Mesenchymal stem cell (in vitro differentiated cells and primary cell): ENCODE measurements around the gene ZIK1.

Source experiments
- DNase-seq: peaks from one replicate; pipeline ENCODE4 v3.0.0-alpha.2; 2013
- H2AFZ ChIP-seq: one replicate; pipeline ENCODE4 v1.6.1; 2013; ENCODE audit warnings: low read depth, mild to moderate bottlenecking, control low read depth, inconsistent platforms, low read length, moderate library complexity
- H2AK5ac ChIP-seq: 2 replicates; pipeline ENCODE4 v1.6.1; 2013; ENCODE audit warnings: low read length, moderate library complexity, mild to moderate bottlenecking, inconsistent platforms; ENCODE audit not compliant: severe bottlenecking
- H2BK120ac ChIP-seq: one replicate; pipeline ENCODE4 v1.6.1; 2013; ENCODE audit warnings: low read depth, mild to moderate bottlenecking, inconsistent platforms, low read length, moderate library complexity
- H2BK12ac ChIP-seq, 2 experiments: one replicate each; pipeline ENCODE4 v1.6.1; 2013; ENCODE audit warnings: inconsistent platforms in 2 of 2, low read length in 2 of 2, mild to moderate bottlenecking in 2 of 2, moderate library complexity in 2 of 2, control low read depth in 1 of 2
- H2BK15ac ChIP-seq: one replicate; pipeline ENCODE4 v1.6.1; 2013; ENCODE audit warnings: mild to moderate bottlenecking, low read depth, inconsistent platforms; ENCODE audit not compliant: poor library complexity, severe bottlenecking
- H2BK5ac ChIP-seq: 2 replicates; pipeline ENCODE4 v1.6.1; 2013; ENCODE audit warnings: low read depth, mild to moderate bottlenecking, low read length, control low read depth, inconsistent platforms; ENCODE audit not compliant: poor library complexity, severe bottlenecking
- H3K14ac ChIP-seq, 2 experiments: one replicate each; pipeline ENCODE4 v1.6.1; 2013; ENCODE audit warnings: inconsistent platforms in 2 of 2, low read length in 2 of 2, control low read depth in 1 of 2, mild to moderate bottlenecking in 1 of 2, moderate library complexity in 1 of 2
- H3K18ac ChIP-seq, 2 experiments: one replicate each; pipeline ENCODE4 v1.6.1; 2013; ENCODE audit warnings: inconsistent platforms in 2 of 2, low read length in 2 of 2, control low read depth in 1 of 2, low read depth in 1 of 2, mild to moderate bottlenecking in 1 of 2
- H3K23ac ChIP-seq, 2 experiments: one replicate each; pipeline ENCODE4 v1.6.1; 2013; ENCODE audit warnings: inconsistent platforms in 2 of 2, low read length in 2 of 2, mild to moderate bottlenecking in 2 of 2, moderate library complexity in 2 of 2, control low read depth in 1 of 2
- H3K27ac ChIP-seq: 2 replicates; pipeline ENCODE4 v1.5.1; 2013; ENCODE audit warnings: mild to moderate bottlenecking, moderate library complexity, low read length, control low read depth, inconsistent platforms; ENCODE audit not compliant: poor library complexity, severe bottlenecking
- H3K27me3 ChIP-seq, 2 experiments: 2 replicates each; pipeline versions ENCODE4 v1.6.1 to v1.7.0; 2013; ENCODE audit warnings: low read length in 2 of 2, mild to moderate bottlenecking in 2 of 2, moderate library complexity in 2 of 2, control low read depth in 1 of 2, inconsistent platforms in 1 of 2; ENCODE audit not compliant: control insufficient read depth in 1 of 2, insufficient read depth in 1 of 2
- H3K36me3 ChIP-seq, 2 experiments: 2 replicates each; pipeline versions ENCODE4 v1.6.1 to v1.7.0; 2013; ENCODE audit warnings: low read length in 2 of 2, control low read depth in 1 of 2, inconsistent platforms in 1 of 2, low read depth in 1 of 2, mild to moderate bottlenecking in 1 of 2; ENCODE audit not compliant: insufficient read depth in 2 of 2, control insufficient read depth in 1 of 2
- H3K4ac ChIP-seq, 2 experiments: one replicate each; pipeline ENCODE4 v1.6.1; 2013; ENCODE audit warnings: inconsistent platforms in 2 of 2, low read length in 2 of 2, mild to moderate bottlenecking in 2 of 2, moderate library complexity in 2 of 2, control low read depth in 1 of 2, low read depth in 1 of 2
- H3K4me1 ChIP-seq: 2 replicates; pipeline ENCODE4 v1.6.1; 2013; ENCODE audit warnings: low read depth, low read length, control low read depth; ENCODE audit not compliant: control insufficient read depth, insufficient read depth
- H3K4me2 ChIP-seq: 2 replicates; pipeline ENCODE4 v1.6.1; 2013; ENCODE audit warnings: low read length, mild to moderate bottlenecking, inconsistent platforms; ENCODE audit not compliant: poor library complexity, severe bottlenecking
- H3K4me3 ChIP-seq, 2 experiments: 2 replicates each; pipeline versions ENCODE4 v1.5.1 to v1.7.0; 2013; ENCODE audit warnings: low read length in 2 of 2, mild to moderate bottlenecking in 2 of 2, control low read depth in 1 of 2, low read depth in 1 of 2; ENCODE audit not compliant: insufficient read depth in 1 of 2
- H3K79me1 ChIP-seq: replicated peaks from 2 replicates; pipeline ENCODE4 v1.6.1; 2013; ENCODE audit warnings: mild to moderate bottlenecking, control low read depth, low read length, inconsistent platforms; ENCODE audit not compliant: poor library complexity, severe bottlenecking
- H3K9ac ChIP-seq: 2 replicates; pipeline ENCODE4 v1.7.0; 2013; ENCODE audit warnings: mild to moderate bottlenecking, low read length, moderate library complexity
- H3K9me3 ChIP-seq: 2 replicates; pipeline ENCODE4 v1.7.0; 2013; ENCODE audit warnings: mild to moderate bottlenecking, low read length; ENCODE audit not compliant: control insufficient read depth
- H4K8ac ChIP-seq: one replicate; pipeline ENCODE4 v1.6.1; 2013; ENCODE audit warnings: inconsistent platforms, mild to moderate bottlenecking, low read length, moderate library complexity
- H4K91ac ChIP-seq: one replicate; pipeline ENCODE4 v1.6.1; 2013; ENCODE audit warnings: mild to moderate bottlenecking, low read length, inconsistent platforms
- WGBS: methylation state at CpG from one replicate; pipeline ENCODE4 v1.1.7; 2013; ENCODE audit warnings: mixed read lengths; 5-methylcytosine and 5-hydroxymethylcytosine counted together

Gene ZIK1

DNA sequence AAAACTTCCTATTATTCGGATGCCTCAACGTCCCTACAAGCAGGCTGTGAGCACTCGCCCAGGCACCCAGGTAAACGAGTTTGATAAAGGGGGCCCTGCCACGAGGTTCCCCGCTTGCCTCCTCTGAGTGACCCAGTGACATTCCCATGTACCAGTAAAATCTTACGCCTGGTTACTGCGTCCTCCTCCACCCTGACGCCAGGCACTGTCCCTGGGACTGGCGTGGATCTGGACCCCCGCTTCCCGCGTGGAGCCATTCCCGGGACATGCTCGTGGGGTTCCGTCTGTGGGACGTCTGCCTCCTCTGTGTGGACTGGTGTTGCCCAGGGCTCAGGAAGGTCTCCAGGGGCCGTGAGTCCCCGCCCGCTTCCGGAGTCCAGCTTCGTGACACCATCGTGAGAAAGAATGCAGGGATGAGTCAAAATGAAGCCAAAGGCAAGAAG, 23.9 kb upstream of the ZIK1 start:
- Histone ChIP-seq H2BK120ac (no peak overlapping the region), H2AK5ac (no peak overlapping the region), H3K36me3 (peaks cover 16 to 17% of the 10 kb centered on the region in 2 experiments), H2AFZ (no peak overlapping the region), H3K4me1 (peaks cover 4% of the 10 kb centered on the region), H4K91ac (no peak overlapping the region), H2BK15ac (no peak overlapping the region), H2BK12ac (no peak overlapping the region), H3K79me1 (peaks cover 25% of the 10 kb centered on the region), H3K4me2 (no peak overlapping the region), H3K27me3 (no peaks in the 10 kb centered on the region), H3K4me3 (peak overlapping the region in 1 of 2 experiments; percentile 97), H3K27ac (no peak overlapping the region), H3K4ac (peak overlapping the region in 1 of 2 experiments; percentile 17), H4K8ac (peak overlapping the region; percentile 70), H3K18ac (no peak overlapping the region), H2BK5ac (no peak overlapping the region), H3K14ac (no peak overlapping the region), H3K9me3 (peaks cover 46% of the 10 kb centered on the region), H3K9ac (peak overlapping the region; percentile 91), H3K23ac (no peak overlapping the region)
- DNase-seq, result no peak
- 85% methylated on average over 23 of the region's 23 CpGs for WGBS

DNA sequence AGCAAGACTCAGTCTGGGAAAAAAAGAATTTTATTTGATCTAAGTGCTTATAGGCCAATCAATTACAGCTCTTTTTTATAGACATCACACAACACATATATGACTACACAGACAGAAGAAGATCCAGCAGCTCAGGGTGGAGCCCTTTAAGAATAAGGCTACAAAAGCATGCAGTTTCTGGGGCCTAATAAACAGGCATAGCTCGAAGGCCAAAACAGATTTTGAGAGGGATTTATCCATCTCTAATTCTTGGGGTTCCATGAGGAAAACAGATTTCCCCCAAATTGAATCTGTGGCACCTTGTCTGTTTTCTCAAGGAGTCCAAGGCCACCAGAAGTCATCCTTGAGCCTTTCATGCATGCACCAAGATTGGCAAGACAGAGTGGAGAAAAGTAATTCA, 20.4 kb upstream of the ZIK1 start:
- Histone ChIP-seq H2BK5ac (no peak overlapping the region), H3K14ac (no peak overlapping the region), H3K18ac (no peak overlapping the region), H3K27me3 (no peaks in the 10 kb centered on the region), H4K91ac (no peak overlapping the region), H2BK120ac (no peak overlapping the region), H2BK15ac (no peak overlapping the region), H3K9me3 (peaks cover 74% of the 10 kb centered on the region), H2AFZ (no peak overlapping the region), H3K4me2 (no peak overlapping the region), H3K79me1 (peaks cover 4% of the 10 kb centered on the region), H2BK12ac (no peak overlapping the region), H4K8ac (no peak overlapping the region), H3K9ac (no peak overlapping the region), H2AK5ac (no peak overlapping the region), H3K4ac (no peak overlapping the region), H3K4me1 (no peaks in the 10 kb centered on the region), H3K23ac (no peak overlapping the region), H3K27ac (no peak overlapping the region), H3K4me3 (no peak overlapping the region), H3K36me3 (peaks cover 0 to 2% of the 10 kb centered on the region in 2 experiments)
- 40% methylated on average over 1 of the region's 1 CpG for WGBS
- DNase-seq, result no peak

DNA sequence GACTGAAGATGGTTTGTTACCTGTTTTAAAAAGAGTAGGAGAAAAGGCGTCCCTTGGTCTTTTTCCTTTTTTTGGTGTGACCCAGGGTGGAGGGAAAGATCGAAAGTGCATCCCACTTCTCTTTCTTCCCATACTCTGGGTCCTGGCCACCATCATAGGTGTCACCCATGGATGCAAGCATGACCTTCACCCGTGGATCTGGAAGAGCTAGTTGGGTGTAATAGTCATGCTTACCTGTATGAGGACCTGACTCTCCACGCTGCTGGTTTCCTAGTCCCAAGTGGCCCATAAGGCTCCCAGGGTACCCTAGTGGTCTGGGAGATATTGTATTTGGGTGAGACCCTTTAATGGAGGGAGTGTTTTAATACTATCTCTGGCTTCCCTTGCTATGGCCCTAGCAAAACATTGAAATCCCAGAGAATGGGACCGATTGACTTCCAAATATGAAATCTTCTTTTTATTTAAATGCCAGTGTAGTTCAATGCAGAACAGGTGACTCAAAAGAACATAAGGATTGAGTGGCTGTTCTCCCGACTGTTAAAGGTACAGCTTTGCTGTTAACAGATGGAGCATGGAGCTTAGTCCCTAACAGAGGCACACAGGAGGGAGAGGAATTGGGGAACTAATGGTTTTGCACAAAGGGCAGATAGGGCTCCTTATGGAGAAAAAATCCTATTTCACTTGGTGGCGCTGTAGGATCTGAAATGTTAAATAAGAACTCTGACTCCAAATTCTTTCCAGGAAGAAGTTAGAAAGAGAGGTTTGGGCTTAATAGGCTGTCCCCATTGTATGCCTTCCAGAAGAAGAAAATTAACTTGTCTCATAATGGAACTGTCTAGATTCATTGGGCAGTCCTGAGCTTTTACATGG, 17.3 kb upstream of the ZIK1 start:
- H3K79me1 ChIP-seq, result peaks cover 3% of the 10 kb centered on the region
- H2AFZ ChIP-seq, result no peak overlapping the region
- no peak overlapping the region for H3K23ac ChIP-seq
- no peak overlapping the region for H3K18ac ChIP-seq
- H3K27ac ChIP-seq, result no peak overlapping the region
- peak overlapping the region in 1 of 2 experiments; percentile 38 for H3K4me3 ChIP-seq
- no peak overlapping the region for H2BK15ac ChIP-seq
- 56% methylated on average over 5 of the region's 7 CpGs for WGBS
- H3K4me1 ChIP-seq, result no peaks in the 10 kb centered on the region
- H3K36me3 ChIP-seq, result peaks cover 13% of the 10 kb centered on the region in 2 experiments
- H3K4me2 ChIP-seq, result no peak overlapping the region
- no peak overlapping the region for H2BK120ac ChIP-seq
- no peaks in the 10 kb centered on the region for H3K27me3 ChIP-seq
- H4K8ac ChIP-seq, result no peak overlapping the region
- peaks cover 94% of the 10 kb centered on the region for H3K9me3 ChIP-seq
- no peak overlapping the region for H3K14ac ChIP-seq
- peak; percentile 32 for DNase-seq
- no peak overlapping the region for H3K9ac ChIP-seq
- H2BK12ac ChIP-seq, result no peak overlapping the region
- no peak overlapping the region for H2BK5ac ChIP-seq
- no peak overlapping the region for H4K91ac ChIP-seq
- no peak overlapping the region for H3K4ac ChIP-seq
- no peak overlapping the region for H2AK5ac ChIP-seq

DNA sequence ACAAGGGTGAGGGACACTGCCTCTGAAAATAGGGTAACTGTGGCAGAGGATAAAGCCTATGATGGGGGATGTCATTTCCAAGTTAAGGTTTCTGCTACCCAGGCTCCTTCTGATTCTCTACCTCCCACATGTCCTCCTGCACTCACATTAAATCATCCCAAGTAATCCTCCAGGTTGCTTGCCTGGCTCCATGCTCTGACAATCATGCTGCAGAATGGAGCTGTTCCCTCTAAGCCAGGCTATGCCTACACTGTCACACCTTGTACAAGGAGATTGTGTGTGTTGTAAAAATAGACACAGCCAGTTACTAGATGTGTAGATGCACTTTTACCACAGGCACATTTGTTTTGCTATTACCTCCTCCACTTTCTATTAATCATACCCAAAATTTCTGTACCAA, 13.2 kb upstream of the ZIK1 start:
- H3K36me3 ChIP-seq, result peaks cover 53% of the 10 kb centered on the region in 2 experiments
- no peak overlapping the region for H3K4me2 ChIP-seq

More for the DNA sequence above, 13.2 kb upstream of the ZIK1 start:
- H2BK120ac ChIP-seq, result no peak overlapping the region
- no peaks in the 10 kb centered on the region for H3K4me1 ChIP-seq
- H3K9ac ChIP-seq, result no peak overlapping the region
- H2BK12ac ChIP-seq, result no peak overlapping the region
- no peak overlapping the region for H4K91ac ChIP-seq
- no peak overlapping the region for H3K23ac ChIP-seq
- no peak overlapping the region for H3K14ac ChIP-seq
- no peak overlapping the region for H2BK5ac ChIP-seq
- H3K79me1 ChIP-seq, result peaks cover 21% of the 10 kb centered on the region
- no peak overlapping the region for H2AK5ac ChIP-seq
- H2BK15ac ChIP-seq, result no peak overlapping the region
- peak overlapping the region in 1 of 2 experiments; percentile 9 for H3K4me3 ChIP-seq
- H3K27ac ChIP-seq, result no peak overlapping the region
- no peak overlapping the region for H4K8ac ChIP-seq
- H3K27me3 ChIP-seq, result no peaks in the 10 kb centered on the region
- no peak overlapping the region for H2AFZ ChIP-seq
- DNase-seq, result no peak
- no peak overlapping the region for H3K4ac ChIP-seq
- H3K9me3 ChIP-seq, result peaks cover 97% of the 10 kb centered on the region
- no peak overlapping the region for H3K18ac ChIP-seq
